Measurements from ENCODE around the gene APAF1. TPM values are rescaled to one million over a fixed set of nuclear protein-coding genes. Genes with fewer than 3 reads are reported as not detected.

The APAF1 gene
- total RNA-seq, 1 donor from 2014 or later, result 24.3 TPM

DNA sequence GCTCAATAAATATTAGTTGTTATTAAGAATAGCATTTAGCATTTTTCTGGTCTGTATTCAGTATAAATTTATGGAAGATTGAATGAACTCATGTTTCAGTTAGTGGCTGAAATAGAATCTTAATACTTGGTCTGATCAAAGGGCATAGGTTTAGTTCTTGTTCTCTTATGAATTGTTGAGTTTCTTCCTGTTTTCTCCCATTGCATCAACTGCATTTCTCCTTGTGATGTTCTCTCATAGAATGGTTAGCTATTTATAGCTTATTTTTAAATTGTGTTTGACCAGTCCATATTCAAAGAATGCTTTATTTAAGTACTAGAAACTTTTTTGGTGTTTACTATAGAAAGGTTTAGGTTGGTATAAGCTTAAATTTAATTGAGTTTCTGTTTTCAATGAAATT lies 29.8 kb downstream of the APAF1 start:
- intact Hi-C loops (cut with DNase I), result no loop called here
- Histone ChIP-seq H3K9me3 (no peaks in the 10 kb centered on the region), H3K27ac (no peak overlapping the region), H3K4me3 (no peak overlapping the region), H3K36me3 (peaks cover 79% of the 10 kb centered on the region), H3K4me1 (no peaks in the 10 kb centered on the region), H3K27me3 (ENCODE audit: low read depth) (no peaks in the 10 kb centered on the region)
- DNase-seq (no peak), ATAC-seq (no peak)
- TF ChIP-seq, protein P1, sequence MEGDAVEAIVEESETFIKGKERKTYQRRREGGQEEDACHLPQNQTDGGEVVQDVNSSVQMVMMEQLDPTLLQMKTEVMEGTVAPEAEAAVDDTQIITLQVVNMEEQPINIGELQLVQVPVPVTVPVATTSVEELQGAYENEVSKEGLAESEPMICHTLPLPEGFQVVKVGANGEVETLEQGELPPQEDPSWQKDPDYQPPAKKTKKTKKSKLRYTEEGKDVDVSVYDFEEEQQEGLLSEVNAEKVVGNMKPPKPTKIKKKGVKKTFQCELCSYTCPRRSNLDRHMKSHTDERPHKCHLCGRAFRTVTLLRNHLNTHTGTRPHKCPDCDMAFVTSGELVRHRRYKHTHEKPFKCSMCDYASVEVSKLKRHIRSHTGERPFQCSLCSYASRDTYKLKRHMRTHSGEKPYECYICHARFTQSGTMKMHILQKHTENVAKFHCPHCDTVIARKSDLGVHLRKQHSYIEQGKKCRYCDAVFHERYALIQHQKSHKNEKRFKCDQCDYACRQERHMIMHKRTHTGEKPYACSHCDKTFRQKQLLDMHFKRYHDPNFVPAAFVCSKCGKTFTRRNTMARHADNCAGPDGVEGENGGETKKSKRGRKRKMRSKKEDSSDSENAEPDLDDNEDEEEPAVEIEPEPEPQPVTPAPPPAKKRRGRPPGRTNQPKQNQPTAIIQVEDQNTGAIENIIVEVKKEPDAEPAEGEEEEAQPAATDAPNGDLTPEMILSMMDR (IDR thresholded peaks at IDR 0.05), result no peak

DNA sequence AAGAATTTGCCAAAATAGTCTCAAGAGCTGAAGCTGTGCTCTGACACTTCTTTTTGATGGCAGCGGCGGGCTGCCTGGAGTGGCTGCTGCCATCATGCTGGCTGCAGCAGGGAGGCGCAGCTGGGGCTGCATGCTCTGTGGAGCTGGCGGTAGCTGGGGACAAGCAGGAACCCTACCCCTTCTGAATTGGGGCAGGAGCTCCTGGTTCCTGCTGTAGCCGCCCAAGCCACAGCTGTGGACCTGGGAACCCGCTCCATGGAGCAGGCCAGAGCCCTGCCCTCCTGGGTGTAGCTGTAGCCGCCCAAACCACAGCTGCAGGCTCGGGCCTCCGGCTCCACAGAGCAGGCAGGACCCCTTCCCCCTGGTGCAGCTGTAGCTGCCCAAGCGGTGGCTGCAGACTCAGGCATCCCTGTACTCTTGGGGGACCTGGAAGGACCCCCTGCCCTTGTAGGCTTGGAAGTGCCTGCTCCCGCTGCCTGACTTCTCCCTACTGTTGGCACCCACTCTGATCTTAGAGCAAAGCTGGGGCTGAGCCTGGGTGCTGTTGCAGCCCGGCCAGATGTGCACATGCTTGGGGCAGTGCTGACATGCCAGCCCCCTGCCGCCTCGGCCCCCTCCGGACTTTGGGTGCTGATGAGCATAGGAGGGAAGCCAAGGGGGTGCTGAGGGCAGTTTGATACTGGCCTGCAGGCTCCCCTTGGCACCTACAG lies 33.3 kb downstream of the APAF1 start:
- DNase-seq, result no peak
- Histone ChIP-seq H3K27me3 (ENCODE audit: low read depth) (no peaks in the 10 kb centered on the region), H3K4me3 (no peak overlapping the region), H3K4me1 (no peaks in the 10 kb centered on the region), H3K27ac (no peak overlapping the region), H3K9me3 (no peaks in the 10 kb centered on the region), H3K36me3 (peaks cover 94% of the 10 kb centered on the region)
- intact Hi-C loops (cut with DNase I), result no loop called here
- TF ChIP-seq, protein P1 (IDR thresholded peaks at IDR 0.05), result no peak
- ATAC-seq, result no peak

DNA sequence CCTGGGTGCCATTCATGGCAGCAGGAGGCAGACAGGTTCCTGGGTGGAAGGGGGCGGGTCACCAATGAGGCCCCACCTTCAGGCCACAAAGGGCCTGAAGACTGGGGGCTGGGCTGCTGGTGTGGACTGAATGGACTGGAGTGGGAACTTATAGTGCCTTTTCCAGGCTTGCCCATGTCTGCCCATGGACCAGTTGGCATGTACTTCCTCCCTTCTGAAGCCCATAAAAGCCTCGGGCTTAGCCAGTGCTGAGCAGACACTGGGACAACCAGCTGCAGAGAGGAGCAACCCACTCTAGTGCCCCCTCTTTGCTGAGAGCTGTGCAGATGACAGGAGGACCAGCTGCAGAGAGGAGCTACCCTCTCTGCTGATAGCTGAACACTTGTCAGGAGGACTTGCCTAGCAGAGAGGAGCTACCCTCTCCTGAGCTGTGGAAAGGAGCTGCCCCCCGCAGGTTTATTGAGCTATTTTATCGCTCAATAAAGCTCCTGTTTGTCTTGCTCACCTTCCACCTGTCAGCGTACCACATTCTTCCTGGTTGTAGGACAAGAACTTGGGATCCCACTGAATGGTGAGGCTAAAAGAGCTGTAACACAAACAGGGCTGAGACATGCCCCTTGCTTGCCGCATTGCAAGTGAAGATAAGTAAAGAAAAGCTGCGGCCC lies 34.0 kb downstream of the APAF1 start:
- Histone ChIP-seq H3K27me3 (ENCODE audit: low read depth) (no peaks in the 10 kb centered on the region), H3K27ac (no peak overlapping the region), H3K4me3 (no peak overlapping the region), H3K36me3 (peaks cover 95% of the 10 kb centered on the region), H3K9me3 (no peaks in the 10 kb centered on the region), H3K4me1 (no peaks in the 10 kb centered on the region)
- ATAC-seq, result peak in 1 of 2 donors; percentile 23
- intact Hi-C loops (cut with DNase I), result no loop called here
- TF ChIP-seq, protein P1 (IDR thresholded peaks at IDR 0.05), result no peak
- DNase-seq, result no peak

DNA sequence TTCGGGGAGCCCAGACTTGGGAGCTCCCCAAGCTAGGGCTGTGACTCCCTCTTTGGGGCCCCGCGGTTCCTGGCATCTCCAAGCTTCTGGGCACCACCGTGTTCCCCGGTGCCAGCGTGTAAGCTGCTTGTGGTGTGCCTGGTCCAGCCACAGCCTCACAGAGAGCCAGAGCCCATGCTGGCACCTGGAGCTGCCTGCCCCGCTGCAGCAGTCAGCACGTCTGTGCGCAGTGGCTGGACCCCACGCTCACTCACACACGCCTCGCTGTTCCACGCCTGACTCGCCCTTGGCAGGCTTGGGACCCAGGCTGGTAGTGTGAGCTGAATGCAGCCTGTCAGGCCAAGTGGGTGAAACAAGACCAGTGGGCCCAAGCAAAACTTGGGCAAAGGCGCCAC lies 34.5 kb downstream of the APAF1 start:
- ATAC-seq, result peak in 1 of 2 donors; percentile 29
- Histone ChIP-seq H3K36me3 (peaks cover 95% of the 10 kb centered on the region), H3K4me1 (no peaks in the 10 kb centered on the region), H3K27ac (no peak overlapping the region), H3K4me3 (no peak overlapping the region), H3K27me3 (ENCODE audit: low read depth) (no peaks in the 10 kb centered on the region), H3K9me3 (no peaks in the 10 kb centered on the region)
- DNase-seq, result no peak
- intact Hi-C loops (cut with DNase I), result no loop called here
- TF ChIP-seq, protein P1 (IDR thresholded peaks at IDR 0.05), result no peak

DNA sequence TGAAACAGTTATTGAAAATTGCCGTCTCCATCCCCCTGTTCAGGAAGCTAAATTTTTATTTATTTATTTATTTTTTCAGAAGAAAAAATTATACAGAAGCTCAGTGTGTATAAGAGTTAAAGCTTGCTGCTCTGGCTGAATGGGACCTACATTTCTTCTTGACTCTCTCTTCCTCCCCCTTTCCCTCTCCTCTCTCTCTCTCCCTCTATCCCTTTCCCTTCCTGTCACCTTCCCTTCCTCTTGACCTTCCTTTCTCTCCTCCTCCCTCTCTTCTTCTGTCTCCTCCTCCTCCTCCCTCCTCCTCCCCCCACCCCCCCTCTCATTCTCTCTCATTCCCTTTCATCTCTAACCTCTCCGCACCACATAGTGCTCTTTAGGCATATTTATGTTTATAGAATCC lies 39.1 kb downstream of the APAF1 start:
- no peak overlapping the region for H3K27ac ChIP-seq
- TF ChIP-seq, protein P1 (IDR thresholded peaks at IDR 0.05), result no peak
- ATAC-seq, result no peak
- no peak for DNase-seq
- peaks cover 97% of the 10 kb centered on the region for H3K36me3 ChIP-seq
- H3K4me3 ChIP-seq, result no peak overlapping the region
- H3K9me3 ChIP-seq, result no peaks in the 10 kb centered on the region
- H3K4me1 ChIP-seq, result no peaks in the 10 kb centered on the region
- no peaks in the 10 kb centered on the region for H3K27me3 ChIP-seq (ENCODE audit: low read depth)
- intact Hi-C loops (cut with DNase I), result no loop called here

Measured in lower lobe of right lung (tissue), 2 donors.